GM19438 (cell line): ENCODE data around the gene MMP11.
A peak's percentile ranks its signal among the peaks of the same experiment; 100 is the strongest.

Experiments used
- ATAC-seq: cut with Tn5 transposase; IDR thresholded peaks from one replicate; pipeline ENCODE4 v1.9.1; 2021; ENCODE audit warnings: low read depth; ENCODE audit not compliant: unreplicated experiment

MMP11 gene

DNA sequence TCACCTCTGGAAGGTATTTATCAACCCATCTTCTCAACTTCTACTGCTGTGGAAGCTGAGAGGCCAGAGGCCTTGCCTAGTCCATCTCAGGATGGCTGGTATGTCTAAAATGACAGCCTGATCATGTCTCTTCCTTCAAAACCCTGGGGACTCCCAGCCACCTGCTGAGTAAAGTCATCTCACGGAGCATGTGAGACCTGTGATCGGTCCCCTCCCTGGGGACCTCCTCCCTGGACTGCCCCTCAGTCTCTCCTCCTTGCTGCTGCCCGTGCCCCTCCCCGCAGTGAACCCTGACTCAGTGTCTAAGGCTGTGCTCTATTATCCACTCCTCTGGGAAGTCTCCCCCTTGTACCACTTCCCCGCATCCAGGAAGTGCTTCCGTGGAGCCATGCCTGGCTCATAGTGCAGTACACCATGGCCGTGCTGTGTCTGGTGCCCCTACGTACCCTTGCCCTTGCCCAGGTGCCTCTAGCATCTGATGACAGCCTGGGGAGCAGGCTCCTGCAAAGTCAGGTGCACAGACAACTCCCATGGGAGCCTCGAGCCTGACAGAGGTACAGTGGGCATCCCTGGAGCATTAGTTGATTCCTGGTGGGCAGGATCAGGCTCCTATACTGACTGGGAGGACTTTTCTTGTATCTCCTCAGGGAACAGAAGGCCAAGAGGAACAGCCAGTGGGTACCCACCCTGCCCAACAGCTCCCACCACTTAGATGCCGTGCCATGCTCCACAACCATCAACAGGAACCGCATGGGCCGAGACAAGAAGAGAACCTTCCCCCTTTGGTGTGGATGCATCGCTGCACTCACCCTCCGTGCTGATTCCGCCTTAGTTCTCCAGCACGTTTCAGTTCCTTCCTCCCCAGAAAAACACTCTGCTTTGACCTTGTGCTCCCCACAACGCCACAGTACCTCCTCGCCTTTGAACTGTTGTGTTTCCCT is 27.9 kb downstream of the MMP11 start:
- ATAC-seq = peak; percentile 51

GRCh38 chr22:23801238-23801821 is 28.7 kb downstream of the MMP11 start:
- no peak for ATAC-seq

GRCh38 chr22:23801886-23802377 is 29.3 kb downstream of the MMP11 start:
- ATAC-seq = no peak

DNA sequence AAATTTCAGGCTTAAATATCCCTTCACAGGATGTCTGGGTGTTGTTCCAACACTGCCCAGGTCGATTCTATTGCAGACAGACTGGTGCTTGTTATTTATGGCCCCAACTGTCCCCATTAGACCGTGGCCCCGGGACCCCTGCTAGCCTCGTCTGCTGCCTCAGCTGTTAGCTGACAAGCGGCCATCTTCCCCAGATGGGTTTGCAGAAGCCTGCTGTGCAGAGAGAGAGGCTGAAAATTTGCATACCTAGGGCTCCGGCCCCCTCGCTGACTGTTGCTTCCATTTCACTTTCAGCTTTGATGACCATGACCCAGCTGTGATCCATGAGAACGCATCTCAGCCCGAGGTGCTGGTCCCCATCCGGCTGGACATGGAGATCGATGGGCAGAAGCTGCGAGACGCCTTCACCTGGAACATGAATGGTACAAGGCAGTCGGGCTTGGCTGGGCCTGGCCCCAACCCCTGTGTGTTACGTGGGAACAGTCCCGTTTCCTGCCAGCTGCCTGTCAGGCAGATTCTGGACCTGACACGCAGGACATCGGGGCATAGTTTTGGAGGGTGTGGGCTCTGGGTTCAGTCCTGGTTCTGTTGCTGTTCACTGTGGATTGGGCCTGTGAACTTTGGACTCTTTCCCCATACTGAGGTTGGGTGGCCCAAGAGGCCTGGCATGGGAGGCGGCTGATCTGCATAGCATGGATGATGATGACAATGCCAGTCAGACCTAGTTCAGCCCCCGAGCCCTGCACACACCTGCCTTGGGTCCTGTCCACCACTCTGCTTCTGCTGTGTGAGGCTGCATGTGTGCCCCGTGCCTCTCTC is 30.6 kb downstream of the MMP11 start:
- no peak for ATAC-seq

DNA sequence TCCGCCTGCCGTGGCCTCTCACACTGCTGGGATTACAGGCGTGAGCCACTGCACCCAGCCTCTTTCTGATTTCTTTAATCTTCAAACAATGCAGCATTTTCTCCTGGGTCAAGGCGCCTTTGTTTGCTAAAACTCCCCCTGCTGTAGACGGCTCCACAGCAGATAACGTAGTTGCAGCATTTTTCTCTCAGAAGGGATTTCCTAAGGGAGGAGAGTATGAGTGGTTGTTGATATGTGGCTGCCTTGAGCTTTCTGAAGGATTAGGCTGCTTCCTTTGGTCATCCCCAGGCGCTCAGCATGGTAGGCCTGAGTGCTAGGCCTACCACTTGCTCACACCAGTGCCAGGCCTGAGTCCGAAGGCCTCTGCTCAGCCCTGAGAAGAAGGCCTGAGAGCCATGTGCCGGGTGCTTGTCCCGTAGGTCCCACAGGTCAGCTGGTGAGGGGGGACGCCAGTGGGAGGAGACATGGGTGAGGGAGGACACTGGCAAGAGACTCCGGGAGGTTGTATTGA is 32.2 kb downstream of the MMP11 start:
- ATAC-seq = no peak

DNA sequence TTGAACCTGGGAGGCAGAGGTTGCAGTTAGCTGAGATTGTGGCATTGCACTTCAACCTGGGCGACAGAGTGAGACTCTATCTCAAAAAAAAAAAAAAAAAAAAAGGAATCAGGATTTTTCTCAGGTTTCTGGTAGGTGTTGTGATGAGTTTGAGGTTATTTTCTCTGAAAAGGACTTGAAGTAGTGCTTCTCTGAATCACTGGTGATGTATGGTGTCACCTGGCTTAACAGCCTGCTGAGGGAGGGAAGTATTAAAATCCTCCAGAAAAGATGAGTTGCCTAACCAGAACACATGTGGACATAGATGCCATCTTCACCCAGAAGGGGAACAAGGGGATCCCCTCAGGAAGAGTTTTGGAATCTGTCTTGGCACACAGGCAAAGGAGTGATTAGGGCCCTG is 34.2 kb downstream of the MMP11 start:
- ATAC-seq = no peak

DNA sequence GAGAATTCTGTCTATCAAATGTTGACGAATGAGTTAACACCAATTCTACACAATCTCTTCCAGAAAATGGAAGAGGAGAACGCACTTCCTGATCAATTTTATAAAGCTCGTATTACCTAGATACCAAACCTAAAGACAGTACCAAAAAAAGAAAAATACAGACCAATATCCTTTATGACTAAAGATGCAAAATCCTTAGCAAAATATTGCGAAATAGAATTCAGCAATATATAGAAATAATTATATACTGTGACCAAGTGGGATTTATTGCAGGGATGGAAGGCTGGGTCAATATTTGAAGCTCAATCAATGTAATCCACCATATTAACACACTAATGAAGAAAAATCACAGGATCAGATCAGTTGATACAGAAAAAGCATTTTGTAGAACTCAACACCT is 39.7 kb downstream of the MMP11 start:
- ATAC-seq = no peak

DNA sequence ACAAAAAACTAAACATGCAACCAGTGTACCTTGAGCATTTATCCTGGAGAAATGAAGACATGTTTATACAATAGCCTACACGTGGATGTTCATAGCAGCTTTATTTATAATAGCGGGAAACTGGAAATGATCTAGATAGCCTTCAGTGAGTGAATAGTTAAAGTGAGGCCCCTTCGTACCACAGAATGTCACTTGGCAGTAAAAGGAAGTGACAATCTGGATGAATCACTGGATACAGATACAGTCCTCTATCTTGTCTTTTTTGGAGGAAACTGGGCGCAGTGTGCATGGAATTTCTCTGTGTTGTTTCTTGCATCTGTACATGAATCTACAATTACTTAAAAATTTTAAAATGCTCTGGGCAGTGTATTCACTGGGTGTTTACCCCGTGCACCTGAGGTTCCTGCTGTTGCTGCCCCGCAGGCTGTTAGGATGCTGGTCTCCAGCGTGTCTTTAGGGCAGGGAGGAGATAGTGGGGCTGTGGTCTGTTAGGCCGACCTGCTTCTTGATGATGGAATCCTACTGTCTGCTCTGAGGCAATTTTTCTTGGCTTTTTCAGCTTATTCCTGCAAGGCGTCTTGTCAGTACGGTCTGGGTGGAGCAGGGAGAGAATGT is 43.0 kb downstream of the MMP11 start:
- no peak for ATAC-seq

DNA sequence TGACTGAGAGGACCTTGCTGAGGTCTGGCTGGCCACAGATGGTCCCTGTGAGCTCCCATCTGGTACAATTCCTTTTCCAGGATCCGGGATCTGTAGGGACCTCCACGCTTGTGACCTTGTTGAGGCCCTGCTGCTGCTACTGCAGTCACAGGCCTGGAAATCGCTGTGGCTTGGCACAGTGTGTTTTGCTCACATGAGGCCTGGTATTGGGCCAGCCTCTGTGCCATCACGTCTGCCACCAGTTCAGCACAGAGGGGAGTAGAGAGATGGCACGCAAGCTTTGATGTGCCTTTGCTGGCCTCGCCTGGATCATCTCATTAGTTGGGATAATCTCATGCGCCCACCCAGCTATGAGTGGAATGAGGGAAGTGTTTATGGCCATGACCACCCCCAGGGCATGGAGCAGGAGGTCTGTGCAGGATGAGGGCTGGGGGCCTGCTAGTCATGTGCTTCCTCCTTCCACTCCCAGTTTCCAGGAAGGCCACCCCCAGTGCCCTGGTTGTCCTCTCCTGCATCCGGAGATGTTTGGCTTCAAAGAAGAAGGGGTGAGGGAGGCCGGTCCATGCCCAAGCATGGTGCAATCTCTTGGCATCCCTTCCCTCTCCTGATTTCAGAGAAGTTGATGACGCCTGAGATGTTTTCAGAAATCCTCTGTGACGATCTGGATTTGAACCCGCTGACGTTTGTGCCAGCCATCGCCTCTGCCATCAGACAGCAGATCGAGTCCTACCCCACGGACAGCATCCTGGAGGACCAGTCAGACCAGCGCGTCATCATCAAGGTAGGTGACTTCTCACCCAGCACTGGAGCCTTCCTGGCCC is 43.7 kb downstream of the MMP11 start:
- ATAC-seq = no peak

GRCh38 chr22:23817146-23817545 is 44.5 kb downstream of the MMP11 start:
- no peak for ATAC-seq

DNA sequence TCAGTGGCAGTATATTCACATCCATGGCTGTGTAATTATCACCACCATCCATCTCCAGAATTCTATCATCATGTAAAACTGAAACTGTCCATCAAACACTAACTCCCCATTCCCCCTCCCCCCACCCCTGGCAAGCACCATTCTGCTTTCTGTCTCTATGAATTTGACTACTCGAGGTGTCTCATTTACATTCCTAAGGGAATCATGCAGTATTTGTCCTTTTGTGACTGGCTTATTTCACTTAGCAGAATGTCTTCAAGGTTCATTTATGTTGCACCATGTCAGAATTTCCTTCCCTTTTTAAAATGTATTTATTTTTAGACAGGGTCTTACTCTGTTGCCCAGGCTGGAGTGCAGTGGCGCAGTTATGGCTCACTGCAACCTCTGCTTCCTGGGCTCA is 45.9 kb downstream of the MMP11 start:
- no peak for ATAC-seq

GRCh38 chr22:23820748-23821211 is 48.1 kb downstream of the MMP11 start:
- ATAC-seq = no peak

- ATAC-seq = no peak
These were observed 49.5 kb downstream of the MMP11 start for GRCh38 chr22:23822101-23822671.

- no peak for ATAC-seq
These were observed 50.7 kb downstream of the MMP11 start for GRCh38 chr22:23823331-23823791.

DNA sequence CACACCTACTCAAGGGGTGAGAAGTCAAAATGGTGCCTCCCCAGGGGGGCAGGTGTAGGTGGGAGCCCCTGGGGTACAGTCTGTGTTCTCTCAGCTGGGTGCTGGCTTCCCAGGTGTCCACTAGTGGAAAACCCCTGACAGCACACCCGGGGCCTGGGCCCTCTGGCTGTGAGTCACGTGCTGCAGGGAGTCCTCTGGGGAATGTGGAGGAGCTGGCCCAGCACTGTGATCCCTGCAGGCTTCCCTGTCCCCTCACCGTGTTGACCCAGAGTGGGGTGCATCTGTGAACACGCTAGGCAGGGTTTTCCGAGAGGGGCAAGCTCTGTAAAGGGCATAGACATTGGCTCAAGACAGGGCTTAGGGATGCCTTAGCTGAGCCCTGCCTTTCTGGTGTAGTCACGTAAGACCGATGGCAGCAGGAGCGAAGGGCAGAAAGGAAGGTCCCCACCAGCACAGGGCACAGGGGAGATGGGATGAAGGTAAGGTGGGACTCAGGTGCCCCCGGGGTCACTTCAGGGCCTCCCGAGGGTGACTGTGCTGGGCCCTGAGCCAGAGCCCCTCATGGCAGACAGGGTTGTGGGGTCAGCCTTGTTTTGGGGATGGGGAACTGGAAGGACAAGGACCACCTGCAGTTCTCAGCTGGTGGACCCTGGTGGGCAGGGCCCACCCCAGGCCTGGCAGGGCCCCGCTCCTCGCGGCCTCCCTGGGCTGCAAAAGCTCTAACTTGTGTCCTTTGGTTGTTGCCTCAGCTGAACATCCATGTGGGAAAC is 52.0 kb downstream of the MMP11 start:
- no peak for ATAC-seq

DNA sequence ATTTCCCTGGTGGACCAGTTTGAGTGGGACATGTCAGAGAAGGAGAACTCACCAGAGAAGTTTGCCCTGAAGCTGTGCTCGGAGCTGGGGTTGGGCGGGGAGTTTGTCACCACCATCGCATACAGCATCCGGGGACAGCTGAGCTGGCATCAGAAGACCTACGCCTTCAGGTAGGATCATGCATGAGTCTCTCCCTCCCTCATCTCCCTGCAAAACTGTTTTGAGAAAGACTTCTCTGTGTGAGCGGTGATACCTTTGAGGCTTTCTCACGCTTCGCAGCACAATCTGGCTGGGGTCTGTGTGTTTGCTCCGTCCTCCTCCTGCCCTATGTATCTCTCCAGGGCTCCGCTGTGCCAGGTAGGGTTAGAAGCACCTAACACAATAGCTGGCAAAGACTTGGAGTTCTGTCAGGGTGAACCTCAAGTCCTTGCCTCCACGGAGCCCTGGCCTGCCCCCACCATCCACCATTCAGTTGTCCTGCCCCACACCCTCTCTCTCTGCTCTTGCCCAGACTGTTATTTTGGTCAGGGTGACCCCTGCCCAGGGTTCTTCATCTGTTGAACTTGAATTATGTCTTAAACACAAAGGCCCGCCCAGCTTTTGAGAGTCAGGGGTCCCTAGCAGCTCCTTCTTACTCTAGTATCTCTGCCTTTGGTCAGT is 52.7 kb downstream of the MMP11 start:
- ATAC-seq = no peak

DNA sequence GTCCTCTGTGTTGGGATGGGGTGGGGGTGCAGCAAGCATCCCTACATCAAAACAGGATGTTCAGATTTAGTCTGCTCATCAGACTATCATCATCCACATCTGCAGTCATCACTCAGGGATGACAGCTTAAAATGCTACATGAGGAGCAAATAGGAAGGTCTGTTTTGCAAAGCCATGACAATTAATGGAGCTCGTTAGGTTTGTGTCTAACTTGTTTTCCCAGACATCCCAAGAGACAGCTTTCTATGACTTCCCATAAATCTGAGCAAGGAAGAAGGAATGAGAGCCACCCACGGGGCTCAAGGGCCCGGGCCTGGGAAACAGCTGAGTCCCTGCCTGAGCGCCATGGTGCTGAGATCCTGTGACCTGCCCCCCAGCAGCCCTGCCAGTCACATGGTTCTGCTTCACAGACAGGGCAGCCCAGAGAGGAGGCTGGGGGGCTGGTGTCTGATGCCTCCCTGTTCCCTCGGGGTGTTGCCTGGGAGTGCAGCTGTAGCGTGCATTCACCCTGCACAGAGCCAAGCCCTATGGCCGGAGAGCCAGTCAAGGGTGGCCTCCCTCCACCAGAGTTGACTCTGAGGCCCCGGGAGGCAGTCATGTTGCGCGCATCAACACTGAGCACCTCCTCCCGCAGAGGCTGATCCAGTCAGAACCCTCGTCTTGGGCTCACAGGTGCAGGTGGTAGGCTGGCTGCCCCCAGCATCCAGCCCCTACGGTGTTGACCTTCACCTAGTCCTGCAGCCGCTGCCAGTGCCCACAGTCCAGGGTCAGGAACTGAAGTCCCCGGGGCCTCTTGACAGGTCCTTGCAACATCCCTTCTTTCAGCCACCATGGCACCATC is 54.1 kb downstream of the MMP11 start:
- no peak for ATAC-seq
